Hematopoietic multipotent progenitor cell treated with erythropoietin and hydrocortisone succinate and interleukin-3 and kit ligand, for 8 days (in vitro differentiated cells): ENCODE results near the gene RANBP17.
A peak's percentile ranks its signal among the peaks of the same experiment; 100 is the strongest.

ENCODE experiments used
- DNase-seq: peaks from one replicate; pipeline ENCODE4 v3.0.0-alpha.2; 2015

Gene RANBP17

GRCh38 chr5:171307789-171308452 is 446.1 kb downstream of the RANBP17 start:
- no peak for DNase-seq

DNA sequence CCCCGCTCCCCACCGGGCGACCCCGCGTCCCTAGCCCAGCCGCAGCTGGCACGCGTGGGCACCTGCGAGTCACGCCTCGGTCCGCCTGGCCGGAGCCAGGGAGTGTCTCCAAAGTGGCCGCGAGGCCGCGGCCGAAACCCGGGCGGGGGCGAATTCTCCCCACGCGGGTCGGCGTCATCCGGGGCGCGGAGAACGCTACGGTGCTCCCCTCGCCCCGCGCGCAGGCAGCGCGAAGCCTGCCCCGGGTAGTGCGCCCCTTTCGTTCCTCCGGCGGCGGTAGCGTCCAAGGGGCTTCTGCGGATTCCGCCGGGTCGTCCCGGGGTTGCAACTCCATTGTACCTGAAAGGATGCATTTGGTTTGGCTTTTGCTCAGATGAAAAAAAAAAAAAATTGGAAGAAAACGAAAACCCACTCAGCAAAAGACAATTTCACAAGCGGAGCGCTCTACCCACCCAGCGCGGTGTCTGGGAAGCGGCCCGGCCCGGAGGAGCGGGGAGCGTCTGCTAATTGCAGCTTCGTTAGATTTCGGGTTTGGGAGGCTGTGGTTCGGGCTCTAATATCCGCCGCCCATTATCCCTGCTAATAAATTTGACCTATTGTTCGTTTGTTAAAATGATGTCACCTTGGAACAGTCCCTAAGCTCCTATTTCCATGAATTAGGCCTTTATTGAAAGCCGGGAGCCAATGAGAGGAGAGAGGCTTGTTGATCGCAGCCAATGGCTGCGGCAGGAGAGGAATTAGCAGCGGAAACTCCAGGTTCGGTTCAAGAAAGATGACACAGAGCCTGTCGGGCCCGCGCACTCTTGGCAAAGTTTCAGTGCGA is 446.8 kb downstream of the RANBP17 start, which contains the start of gene TLX3:
TSS of gene TLX3 (plus strand) at position 796 of the 823 bp plus-strand sequence. CDS start 118 bp downstream, outside the sequence.
- DNase-seq = peak; percentile 86

- no peak for DNase-seq
These were observed 447.7 kb downstream of the RANBP17 start for GRCh38 chr5:171309276-171310211.

DNA sequence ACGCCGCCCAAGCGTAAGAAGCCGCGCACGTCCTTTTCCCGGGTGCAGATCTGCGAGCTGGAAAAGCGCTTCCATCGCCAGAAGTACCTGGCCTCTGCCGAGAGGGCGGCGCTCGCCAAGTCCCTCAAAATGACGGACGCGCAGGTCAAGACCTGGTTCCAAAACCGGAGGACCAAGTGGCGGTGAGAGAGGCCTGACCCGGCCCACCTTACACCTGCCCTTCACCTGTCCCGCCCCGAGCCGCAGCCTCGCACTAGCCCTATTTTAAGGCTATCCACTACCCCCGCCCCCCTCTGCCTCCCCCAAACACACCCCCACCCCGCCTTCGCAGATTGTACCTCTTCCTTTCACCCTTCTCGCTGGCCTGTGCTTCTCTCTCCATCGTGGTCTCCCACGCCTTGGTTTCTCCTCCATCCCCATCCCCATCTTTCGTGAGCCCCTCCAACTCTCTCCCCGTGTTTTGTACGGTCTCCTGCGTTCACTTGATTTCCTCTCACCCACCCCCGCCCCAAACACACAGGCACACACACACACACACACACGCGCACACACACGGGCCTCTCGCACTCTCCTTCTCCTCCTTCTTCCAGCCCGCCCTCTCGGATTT is 448.5 kb downstream of the RANBP17 start:
- peak; percentile 64 for DNase-seq

DNA sequence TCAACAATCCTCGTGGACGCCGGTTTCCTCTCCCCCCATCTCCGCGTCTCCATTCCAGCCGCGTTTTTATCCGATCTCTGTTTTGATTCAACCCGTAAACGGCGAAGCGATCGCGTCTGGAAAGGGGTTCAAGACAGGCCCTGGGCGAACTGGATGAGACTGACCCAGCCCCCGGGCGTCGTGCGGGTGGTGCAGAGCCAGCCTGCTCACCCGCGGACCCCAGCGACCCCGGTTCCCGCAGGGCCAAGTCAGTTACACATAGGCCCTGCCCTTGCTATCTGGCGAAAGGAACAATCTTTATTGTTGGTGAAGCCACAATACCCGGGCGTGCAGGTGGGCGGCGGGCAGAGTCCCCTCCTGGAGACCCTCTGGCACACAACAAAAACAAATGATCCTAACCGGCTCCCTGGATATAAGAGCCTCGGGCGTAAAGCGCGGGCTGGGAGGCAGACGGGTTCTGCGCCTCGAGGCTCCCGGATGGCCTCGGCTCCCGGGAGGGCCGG is 449.1 kb downstream of the RANBP17 start:
- DNase-seq = no peak

DNA sequence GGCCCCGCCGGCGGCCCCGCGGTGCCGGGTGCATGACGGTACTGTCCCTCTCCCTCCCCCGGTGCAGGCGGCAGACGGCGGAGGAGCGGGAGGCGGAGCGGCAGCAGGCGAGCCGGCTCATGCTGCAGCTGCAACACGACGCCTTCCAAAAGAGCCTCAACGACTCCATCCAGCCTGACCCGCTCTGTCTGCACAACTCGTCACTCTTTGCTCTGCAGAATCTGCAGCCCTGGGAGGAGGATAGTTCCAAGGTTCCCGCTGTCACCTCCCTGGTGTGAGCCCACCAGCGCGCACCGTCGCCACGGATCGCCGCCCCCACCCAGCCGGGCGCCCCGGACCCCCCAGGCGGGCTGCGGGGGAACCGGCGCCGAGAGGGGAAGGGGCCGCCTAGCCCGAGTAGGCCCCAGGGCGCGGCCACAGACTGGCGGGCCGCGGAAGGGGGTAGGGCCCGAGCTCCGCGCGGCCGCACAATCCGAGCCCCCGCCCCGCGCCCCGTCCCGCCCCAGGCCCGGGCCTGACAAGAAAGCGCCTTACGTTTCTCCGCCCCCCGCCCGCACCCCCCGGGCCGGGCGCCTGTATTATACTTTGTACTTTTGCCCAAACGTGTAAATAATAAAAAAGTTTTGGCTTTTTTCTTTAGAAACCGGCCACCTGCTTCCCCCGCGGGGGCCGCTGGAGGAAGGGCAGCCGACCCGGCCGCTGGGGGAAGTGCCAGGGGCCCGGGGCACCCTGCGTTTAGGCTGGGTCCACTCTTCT is 449.7 kb downstream of the RANBP17 start:
- DNase-seq = no peak

GRCh38 chr5:171312129-171312974 is 450.5 kb downstream of the RANBP17 start:
- no peak for DNase-seq

- no peak for DNase-seq
These were observed 451.8 kb downstream of the RANBP17 start for GRCh38 chr5:171313481-171314206.

- DNase-seq = no peak
These were observed 453.0 kb downstream of the RANBP17 start for GRCh38 chr5:171314728-171315385.

GRCh38 chr5:171315386-171315891 is 453.6 kb downstream of the RANBP17 start:
- DNase-seq = no peak

DNA sequence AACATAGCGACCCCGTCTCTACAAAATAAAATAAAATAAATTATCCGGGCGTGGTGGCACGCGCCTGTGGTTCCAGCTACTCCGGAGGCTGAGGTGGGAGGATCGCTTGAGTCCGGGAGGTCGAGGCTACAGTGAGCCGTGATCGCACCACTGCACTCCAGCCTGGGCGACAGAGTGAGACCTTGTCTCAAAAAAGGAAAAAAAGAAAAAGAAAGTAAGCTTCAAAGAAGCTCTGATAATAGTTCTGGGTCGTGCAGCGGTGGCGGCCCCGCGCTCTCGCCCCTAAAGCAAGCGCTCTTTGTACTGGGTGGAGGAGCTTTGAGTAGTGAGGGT is 454.1 kb downstream of the RANBP17 start:
- no peak for DNase-seq

DNA sequence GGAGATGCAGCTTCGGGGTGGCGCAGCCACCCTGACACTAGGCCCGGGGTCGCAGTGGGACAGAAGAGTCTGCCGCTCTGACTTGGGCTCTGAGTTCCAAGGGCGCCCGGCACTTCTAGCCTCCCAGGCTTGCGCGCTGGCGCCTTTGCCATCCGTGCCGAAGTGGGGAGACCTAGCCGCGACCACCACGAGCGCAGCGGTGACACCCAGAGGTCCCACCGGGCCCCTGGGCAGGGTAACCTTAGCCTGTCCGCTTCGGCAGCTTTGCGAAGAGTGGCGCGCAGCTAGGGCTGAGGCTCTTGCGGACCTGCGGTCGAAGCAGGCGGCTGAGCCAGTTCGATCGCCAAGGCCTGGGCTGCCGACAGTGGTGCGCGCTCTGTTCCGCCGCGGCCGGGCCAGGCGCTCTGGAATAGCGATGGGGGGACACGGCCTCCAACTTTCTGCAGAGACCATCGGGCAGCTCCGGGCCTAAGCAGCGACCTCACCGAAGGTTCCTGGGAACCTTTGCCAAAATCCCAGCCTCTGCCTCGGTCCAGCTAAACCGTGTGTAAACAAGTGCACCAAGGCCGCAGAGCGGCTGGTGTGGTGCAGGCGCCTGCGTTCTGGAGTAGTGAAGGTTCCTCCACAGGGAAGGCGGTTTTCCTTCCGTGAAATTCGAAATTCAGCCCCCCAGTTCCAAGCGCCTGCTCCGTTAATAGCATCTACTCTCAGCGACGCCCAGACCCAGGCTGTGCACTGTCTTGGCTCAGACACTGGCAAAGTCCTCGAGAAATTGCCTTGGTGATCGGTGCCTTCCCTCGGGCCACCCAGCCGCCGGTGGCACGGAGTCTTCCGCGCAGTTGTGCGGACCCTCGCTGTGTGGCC is 454.7 kb downstream of the RANBP17 start:
- DNase-seq = no peak

GRCh38 chr5:171317230-171317629 is 455.4 kb downstream of the RANBP17 start:
- DNase-seq = peak; percentile 75

DNA sequence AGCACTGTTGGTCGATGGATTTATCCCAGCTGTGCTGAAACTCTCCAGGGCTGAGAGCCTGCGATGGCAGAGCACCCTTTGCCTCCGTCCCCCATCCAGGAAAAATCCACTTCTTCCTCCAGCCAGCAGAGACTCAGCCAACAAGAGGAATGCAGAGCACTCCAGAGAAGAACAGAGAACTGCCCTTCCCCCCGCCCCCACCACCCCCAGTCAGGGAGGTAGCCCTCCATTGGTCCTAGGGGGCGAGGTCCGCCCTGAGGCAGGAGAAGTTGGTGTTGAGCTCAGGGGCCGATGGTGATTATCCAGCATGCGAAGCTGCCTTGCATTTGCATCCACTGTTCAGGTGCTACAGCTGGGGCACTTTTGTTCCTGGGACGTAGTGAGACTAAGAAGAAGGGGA is 456.2 kb downstream of the RANBP17 start:
- no peak for DNase-seq

DNA sequence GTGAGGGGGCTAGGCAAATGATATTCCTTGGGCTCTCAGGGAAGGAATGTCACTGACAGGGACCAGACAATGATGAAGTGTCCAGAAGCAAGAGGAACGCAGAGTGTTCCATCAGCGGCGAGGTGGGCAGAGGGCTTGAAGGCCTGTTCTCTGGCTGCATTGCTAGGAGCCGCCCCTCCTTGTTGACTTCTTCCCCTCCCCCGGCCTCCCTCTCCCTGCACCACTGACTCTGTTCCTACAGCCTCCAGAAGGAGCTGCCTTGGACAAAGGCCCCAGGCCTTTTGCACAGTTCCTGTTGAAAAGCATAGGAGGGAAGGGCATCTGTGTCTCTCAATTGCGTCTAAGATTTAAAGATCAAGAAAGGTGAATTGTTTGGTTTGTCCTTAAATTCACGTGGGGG is 459.6 kb downstream of the RANBP17 start:
- no peak for DNase-seq

DNA sequence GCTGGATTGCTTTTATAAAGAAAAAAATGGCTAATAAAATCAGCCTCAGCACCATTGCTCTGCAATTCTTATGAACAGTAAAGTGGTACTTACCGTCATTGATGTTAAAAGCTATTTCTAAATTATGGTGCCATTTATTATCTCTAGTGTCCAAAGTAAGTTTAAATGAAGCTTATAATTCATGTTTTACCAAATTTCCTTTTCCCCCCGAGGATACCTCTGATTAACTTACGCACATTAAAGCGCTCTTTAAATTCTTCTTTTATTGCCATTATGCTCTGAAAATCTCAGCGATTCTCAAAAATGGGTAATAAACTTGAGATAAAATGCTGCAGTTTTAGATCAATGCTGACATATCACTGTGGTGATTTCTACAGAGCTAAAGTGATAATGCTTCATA is 460.7 kb downstream of the RANBP17 start:
- DNase-seq = no peak

DNA sequence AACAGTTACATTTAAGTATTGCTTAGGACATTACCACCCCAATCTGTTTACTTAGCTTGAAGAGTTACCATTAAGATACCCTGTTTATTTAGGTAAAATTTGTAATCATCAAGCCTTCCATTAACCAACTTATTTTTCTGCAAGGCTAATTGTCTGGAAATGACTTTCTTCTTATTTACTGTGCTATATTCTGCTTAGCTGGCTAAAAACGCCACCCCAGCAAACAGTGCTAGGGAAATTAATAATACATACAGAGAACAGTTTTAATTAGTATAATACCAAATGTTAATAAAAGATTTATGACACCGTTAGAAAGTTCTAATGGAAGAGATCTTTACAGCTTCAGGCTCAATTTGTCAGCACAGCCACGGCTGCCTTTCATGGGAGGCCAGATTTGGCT is 461.2 kb downstream of the RANBP17 start:
- DNase-seq = no peak
